NOMO-1 treated with dmso at 0.1 percent for 144 hours (cell line): ENCODE results near the gene TLE3.
A peak's percentile ranks its signal among the peaks of the same experiment; 100 is the strongest.

Experiments
- DNase-seq: peaks from one replicate; lab custom pipeline; 2025; ENCODE audit not compliant: unreplicated experiment; lab: John Stamatoyannopoulos, UW

TLE3 gene

GRCh38 chr15:70099167-70099966, 1.6 kb upstream of the TLE3 start:
- DNase-seq, result peak; percentile 99

GRCh38 chr15:70098461-70099166, 897 bp upstream of the TLE3 start:
- no peak for DNase-seq

GRCh38 chr15:70098153-70098460, 390 bp upstream of the TLE3 start:
- DNase-seq, result no peak

- no peak for DNase-seq
Measured at GRCh38 chr15:70097063-70097320, 725 bp downstream of the TLE3 start.

- no peak for DNase-seq
Measured at GRCh38 chr15:70096215-70097062, 1.3 kb downstream of the TLE3 start.

GRCh38 chr15:70095408-70096214, 2.1 kb downstream of the TLE3 start:
- peak; percentile 35 for DNase-seq

- DNase-seq, result no peak
Measured at GRCh38 chr15:70094690-70095311, 2.9 kb downstream of the TLE3 start.

GRCh38 chr15:70093481-70094319, 4.0 kb downstream of the TLE3 start:
- no peak for DNase-seq

GRCh38 chr15:70093070-70093469, 4.6 kb downstream of the TLE3 start:
- DNase-seq, result no peak

GRCh38 chr15:70092464-70093027, 5.2 kb downstream of the TLE3 start:
- no peak for DNase-seq

- DNase-seq, result no peak
Measured at GRCh38 chr15:70091726-70092463, 5.8 kb downstream of the TLE3 start.

GRCh38 chr15:70090436-70091296, 7.1 kb downstream of the TLE3 start:
- DNase-seq, result no peak

- DNase-seq, result no peak
Measured at GRCh38 chr15:70089692-70089971, 8.1 kb downstream of the TLE3 start.

GRCh38 chr15:70088887-70089691, 8.6 kb downstream of the TLE3 start:
- no peak for DNase-seq

- DNase-seq, result no peak
Measured at GRCh38 chr15:70088455-70088854, 9.3 kb downstream of the TLE3 start.

GRCh38 chr15:70087708-70088352, 9.9 kb downstream of the TLE3 start:
- no peak for DNase-seq

- DNase-seq, result peak; percentile 64
Measured at GRCh38 chr15:70086636-70087035, 11.1 kb downstream of the TLE3 start.
